ENCODE results near the gene SDCBP2. TPM values are rescaled to one million over a fixed set of nuclear protein-coding genes. Genes with fewer than 3 reads are reported as not detected.
A peak's percentile ranks its signal among the peaks of the same experiment; 100 is the strongest.

The SDCBP2 gene
- total RNA-seq, 4 donors from 2014 or later: 29.7 to 361 (median 306) TPM

GRCh38 chr20:1327241-1327653 is 1.7 kb downstream of the SDCBP2 start:
- Histone ChIP-seq H3K9me3 (no peaks in the 10 kb centered on the region), H3K27ac (peak overlapping the region in 3 of 4 donors; percentile 91 to 97 (median 96)), H3K27me3 (no peaks in the 10 kb centered on the region), H3K36me3 (no peaks in the 10 kb centered on the region), H3K4me3 (peak overlapping the region in 2 of 4 donors; percentile 75 to 76), H3K4me1 (peaks cover 0 to 46% (median 10%) of the 10 kb centered on the region in 4 donors)
- peak; percentile 16 to 65 (median 57) for DNase-seq
- peak; percentile 37 to 55 for TF ChIP-seq POLR2A (IDR thresholded peaks at IDR 0.05)
- peak in 1 of 6 experiments; percentile 3 for TF ChIP-seq CTCF (IDR thresholded peaks at IDR 0.05)

GRCh38 chr20:1326031-1326930 is 2.7 kb downstream of the SDCBP2 start:
- H3K4me1 ChIP-seq: peaks cover 0 to 50% (median 10%) of the 10 kb centered on the region in 4 donors

GRCh38 chr20:1325173-1326030 is 3.5 kb downstream of the SDCBP2 start:
- Histone ChIP-seq H3K4me3 (peak overlapping the region; percentile 75 to 90 (median 80)), H3K36me3 (no peaks in the 10 kb centered on the region), H3K27me3 (no peaks in the 10 kb centered on the region), H3K4me1 (peaks cover 0 to 46% (median 10%) of the 10 kb centered on the region in 4 donors), H3K9me3 (no peaks in the 10 kb centered on the region), H3K27ac (peak overlapping the region; percentile 91 to 97 (median 94))
- peak in 4 of 6 experiments; percentile 11 to 47 (median 37) for TF ChIP-seq CTCF (IDR thresholded peaks at IDR 0.05)
- TF ChIP-seq POLR2A (IDR thresholded peaks at IDR 0.05): peak; percentile 61 to 86
- peak; percentile 94 to 99 (median 95) for DNase-seq

More at GRCh38 chr20:1326031-1326930, 2.7 kb downstream of the SDCBP2 start:
- no peaks in the 10 kb centered on the region for H3K36me3 ChIP-seq
- peak overlapping the region; percentile 91 to 97 (median 94) for H3K27ac ChIP-seq
- peak in 1 of 3 donors; percentile 6 for DNase-seq
- H3K4me3 ChIP-seq: peak overlapping the region; percentile 75 to 90 (median 80)
- no peaks in the 10 kb centered on the region for H3K27me3 ChIP-seq
- no peaks in the 10 kb centered on the region for H3K9me3 ChIP-seq
- TF ChIP-seq CTCF (IDR thresholded peaks at IDR 0.05): no peak
- TF ChIP-seq POLR2A (IDR thresholded peaks at IDR 0.05): peak in 1 of 2 donors; percentile 29

- H3K27me3 ChIP-seq: no peaks in the 10 kb centered on the region
- DNase-seq: peak in 2 of 3 donors; percentile 32 to 45
Observed at GRCh38 chr20:1324598-1325172, 4.3 kb downstream of the SDCBP2 start.

More at GRCh38 chr20:1324598-1325172, 4.3 kb downstream of the SDCBP2 start:
- Histone ChIP-seq H3K4me1 (peaks cover 0 to 38% (median 10%) of the 10 kb centered on the region in 4 donors), H3K9me3 (no peaks in the 10 kb centered on the region), H3K36me3 (no peaks in the 10 kb centered on the region), H3K27ac (peak overlapping the region; percentile 91 to 97 (median 94)), H3K4me3 (peak overlapping the region; percentile 75 to 90 (median 80))
- TF ChIP-seq CTCF (IDR thresholded peaks at IDR 0.05) (no peak), POLR2A (IDR thresholded peaks at IDR 0.05) (no peak)

Data from Peyer's patch (tissue), 4 donors.